Tibial nerve (tissue), 4 donors: ENCODE results near the gene TMEM231. TPM values are rescaled to one million over a fixed set of nuclear protein-coding genes. Genes with fewer than 3 reads are reported as not detected.
"Not testable (repeated sequence)": the region's sequence is repeated elsewhere in the genome, so short reads cannot be mapped to it uniquely, and the experiment has no call there.

Experiments used
- DNase-seq, 2 donors: peaks; one replicate each; pipeline ENCODE4 v3.0.0-alpha.2; 2019; ENCODE audit warnings: low spot score in 2 of 2
- H3K27ac ChIP-seq, 4 donors: fragments of 200-600 bp; sonication (generic) in 3 of 4; one replicate each; pipeline ENCODE4 v1.5.1; 2017 to 2019; ENCODE audit warnings: mild to moderate bottlenecking in 1 of 4
- H3K27me3 ChIP-seq, 2 donors: fragments of 200-600 bp; sonication (generic) in 1 of 2; one replicate each; pipeline versions ENCODE4 v1.5.1 to v1.6.0; 2017 to 2019
- H3K36me3 ChIP-seq, 3 donors: fragments of 200-600 bp; sonication (generic); one replicate each; pipeline ENCODE4 v1.5.1; 2018 to 2019
- H3K4me1 ChIP-seq, 4 donors: fragments of 200-600 bp; sonication (generic) in 3 of 4; one replicate each; pipeline ENCODE4 v1.5.1; 2017 to 2019
- H3K4me3 ChIP-seq, 4 donors: fragments of 200-600 bp; sonication (generic) in 3 of 4; one replicate each; pipeline ENCODE4 v1.5.1; 2017 to 2019; ENCODE audit warnings: mild to moderate bottlenecking in 1 of 4, moderate library complexity in 1 of 4
- H3K9me3 ChIP-seq, 4 donors: fragments of 200-600 bp; sonication (generic) in 3 of 4; one replicate each; pipeline ENCODE4 v1.5.1; 2017 to 2019
- EP300 ChIP-seq, 2 donors: sonication (generic); formaldehyde crosslinking; IDR thresholded peaks; one replicate each; pipeline ENCODE4 v1.6.1; 2017; ENCODE audit warnings: antibody characterized with exemption in 2 of 2, mild to moderate bottlenecking in 1 of 2
- POLR2A ChIP-seq, 2 donors: fragments of 450-650 bp; IDR thresholded peaks; one replicate each; pipeline ENCODE4 v1.6.1; 2017; ENCODE audit warnings: antibody characterized with exemption in 2 of 2, mild to moderate bottlenecking in 2 of 2, moderate library complexity in 2 of 2
- WGBS, 2 donors: methylation state at CpG; one replicate each; pipeline ENCODE4 v1.1.5; 2018; 5-methylcytosine and 5-hydroxymethylcytosine counted together
- total RNA-seq, 4 donors: library from RNA; depleted of rRNA; stranded (reverse); fragments of >200 nt; gene quantifications; one replicate each; pipeline ENCODE4 v1.1.0, GENCODE V29; 2016
- TF ChIP-seq, protein P1 (sequence below), 5 experiments: fragments of 200-600 bp in 3 of 5; fragments of 450-650 bp in 2 of 5; sonication (generic) in 3 of 5; IDR thresholded peaks; one replicate each; pipeline ENCODE4 v1.5.1; 2016 to 2019; ENCODE audit warnings: antibody characterized with exemption in 5 of 5, mild to moderate bottlenecking in 3 of 5, moderate library complexity in 2 of 5

TMEM231 gene
- total RNA-seq, 4 donors from 2014 or later = 10.3 to 14.5 (median 12.1) TPM

- no peaks in the 10 kb centered on the region for H3K4me1 ChIP-seq
- no peaks in the 10 kb centered on the region for H3K9me3 ChIP-seq
- H3K36me3 ChIP-seq = peaks cover 0 to 29% (median 0%) of the 10 kb centered on the region in 3 donors
- H3K27me3 ChIP-seq = no peaks in the 10 kb centered on the region
- H3K27ac ChIP-seq = no peak overlapping the region
- WGBS, 2 donors = 95% methylated on average over 80 to 81 of the region's 81 CpGs
- no peak overlapping the region for H3K4me3 ChIP-seq
- no peak for DNase-seq
- TF ChIP-seq POLR2A (IDR thresholded peaks at IDR 0.05) = no peak
- TF ChIP-seq, protein P1, sequence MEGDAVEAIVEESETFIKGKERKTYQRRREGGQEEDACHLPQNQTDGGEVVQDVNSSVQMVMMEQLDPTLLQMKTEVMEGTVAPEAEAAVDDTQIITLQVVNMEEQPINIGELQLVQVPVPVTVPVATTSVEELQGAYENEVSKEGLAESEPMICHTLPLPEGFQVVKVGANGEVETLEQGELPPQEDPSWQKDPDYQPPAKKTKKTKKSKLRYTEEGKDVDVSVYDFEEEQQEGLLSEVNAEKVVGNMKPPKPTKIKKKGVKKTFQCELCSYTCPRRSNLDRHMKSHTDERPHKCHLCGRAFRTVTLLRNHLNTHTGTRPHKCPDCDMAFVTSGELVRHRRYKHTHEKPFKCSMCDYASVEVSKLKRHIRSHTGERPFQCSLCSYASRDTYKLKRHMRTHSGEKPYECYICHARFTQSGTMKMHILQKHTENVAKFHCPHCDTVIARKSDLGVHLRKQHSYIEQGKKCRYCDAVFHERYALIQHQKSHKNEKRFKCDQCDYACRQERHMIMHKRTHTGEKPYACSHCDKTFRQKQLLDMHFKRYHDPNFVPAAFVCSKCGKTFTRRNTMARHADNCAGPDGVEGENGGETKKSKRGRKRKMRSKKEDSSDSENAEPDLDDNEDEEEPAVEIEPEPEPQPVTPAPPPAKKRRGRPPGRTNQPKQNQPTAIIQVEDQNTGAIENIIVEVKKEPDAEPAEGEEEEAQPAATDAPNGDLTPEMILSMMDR (IDR thresholded peaks at IDR 0.05) = no peak
- no peak for TF ChIP-seq EP300 (IDR thresholded peaks at IDR 0.05)
These were observed 26.8 kb downstream of the TMEM231 start for GRCh38 chr16:75529056-75529905.

DNA sequence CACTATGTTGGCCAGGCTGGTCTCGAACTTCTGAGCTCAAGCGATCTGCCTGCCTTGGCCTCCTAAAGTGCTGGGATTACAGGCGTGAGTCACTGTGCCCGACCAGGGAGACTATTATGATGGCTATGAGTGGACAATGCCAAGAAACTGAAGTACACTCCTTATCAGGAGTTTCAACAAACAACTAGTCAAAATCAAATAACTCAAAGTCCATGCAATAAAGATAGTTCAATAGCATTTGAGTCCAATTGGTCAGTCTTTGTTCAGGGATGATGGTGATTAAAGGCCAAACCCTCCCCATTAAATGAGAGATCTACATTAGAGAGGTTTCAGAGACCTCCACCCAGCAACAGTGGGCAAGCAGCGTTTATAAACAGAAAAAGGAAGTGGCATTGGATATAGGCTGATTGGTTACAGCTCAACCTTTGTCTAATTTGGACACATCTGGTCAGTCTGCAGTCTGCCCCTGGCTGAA lies 28.2 kb downstream of the TMEM231 start:
- H3K4me1 ChIP-seq = no peaks in the 10 kb centered on the region
- peaks cover 0 to 24% (median 0%) of the 10 kb centered on the region in 3 donors for H3K36me3 ChIP-seq
- H3K4me3 ChIP-seq = no peak overlapping the region
- no peak overlapping the region for H3K27ac ChIP-seq
- whole genome bisulfite sequencing, 2 donors = 78 to 92% methylated on average over 5 of the region's 5 CpGs
- no peaks in the 10 kb centered on the region for H3K9me3 ChIP-seq
- H3K27me3 ChIP-seq = no peaks in the 10 kb centered on the region
- TF ChIP-seq POLR2A (IDR thresholded peaks at IDR 0.05) (no peak), EP300 (IDR thresholded peaks at IDR 0.05) (no peak)
- TF ChIP-seq, protein P1 (IDR thresholded peaks at IDR 0.05) = no peak
- DNase-seq = no peak

DNA sequence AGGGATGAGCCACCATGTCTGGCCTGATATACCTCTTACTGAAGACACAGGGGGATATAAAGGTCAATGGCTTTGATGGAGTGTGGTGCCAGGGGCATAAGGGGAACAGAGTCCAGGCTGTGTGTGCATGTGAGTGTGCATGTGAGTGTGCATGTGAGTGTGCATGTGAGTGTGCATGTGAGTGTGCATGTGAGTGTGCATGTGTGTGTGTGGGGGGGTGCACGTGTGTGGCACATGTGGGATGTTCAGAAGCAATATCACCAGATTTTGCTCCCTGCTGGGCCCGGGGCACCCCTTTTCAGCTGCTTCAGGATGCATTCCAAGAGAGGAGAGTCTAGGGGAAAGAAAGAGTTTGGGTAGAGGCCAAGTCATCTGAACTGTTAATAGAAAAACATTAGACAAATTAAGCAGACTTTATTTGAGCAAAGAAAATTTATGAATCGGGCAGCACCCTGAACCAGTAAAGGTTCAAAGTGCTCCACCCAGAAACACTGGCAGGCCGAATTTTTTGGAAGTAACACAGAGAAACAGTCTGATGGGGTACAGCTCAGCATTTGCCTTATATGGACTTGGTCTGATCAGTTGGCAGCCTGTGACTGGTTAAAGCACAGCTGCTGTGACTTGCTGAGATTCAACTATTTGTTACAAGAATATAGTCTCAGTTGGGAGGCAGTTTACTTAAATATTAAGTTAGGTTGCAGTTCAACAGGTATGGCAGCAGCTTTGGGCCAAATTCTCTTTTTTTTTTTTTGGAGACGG lies 29.8 kb downstream of the TMEM231 start:
- H3K4me3 ChIP-seq = no peak overlapping the region
- no peaks in the 10 kb centered on the region for H3K4me1 ChIP-seq
- no peak for DNase-seq
- no peaks in the 10 kb centered on the region for H3K9me3 ChIP-seq
- H3K27ac ChIP-seq = no peak overlapping the region
- TF ChIP-seq, protein P1 (IDR thresholded peaks at IDR 0.05) = no peak
- TF ChIP-seq EP300 (IDR thresholded peaks at IDR 0.05) (no peak), POLR2A (IDR thresholded peaks at IDR 0.05) (no peak)
- WGBS, 2 donors = 88 to 91% methylated on average over 5 of the region's 5 CpGs
- no peaks in the 10 kb centered on the region for H3K27me3 ChIP-seq
- H3K36me3 ChIP-seq = peaks cover 0 to 23% (median 0%) of the 10 kb centered on the region in 3 donors

DNA sequence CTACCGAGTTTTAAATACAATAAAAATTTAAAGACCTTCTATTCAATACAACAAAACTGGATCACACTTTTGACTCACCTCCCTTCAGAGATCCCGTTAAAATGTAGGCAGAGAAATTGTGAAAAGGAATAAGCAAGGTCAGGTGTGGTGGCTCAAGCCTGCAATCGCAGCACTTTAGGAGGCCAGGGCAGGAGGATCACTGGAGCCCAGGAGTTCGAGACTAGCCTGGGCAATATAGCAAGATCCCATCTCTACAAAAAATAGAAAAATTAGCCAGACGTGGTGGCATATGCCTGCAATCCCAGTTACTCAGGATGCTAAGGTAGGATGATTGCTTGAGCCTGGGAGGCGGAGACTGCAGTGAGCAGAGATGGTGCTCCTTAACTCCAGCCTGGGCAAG lies 36.9 kb downstream of the TMEM231 start:
- Histone ChIP-seq H3K9me3 (no peaks in the 10 kb centered on the region), H3K27ac (no peak overlapping the region), H3K27me3 (no peaks in the 10 kb centered on the region), H3K4me1 (peaks cover 0 to 11% (median 0%) of the 10 kb centered on the region in 4 donors), H3K36me3 (no peaks in the 10 kb centered on the region), H3K4me3 (no peak overlapping the region)
- 91 to 93% methylated on average over 6 of the region's 6 CpGs for WGBS, 2 donors
- DNase-seq = no peak
- TF ChIP-seq EP300 (IDR thresholded peaks at IDR 0.05) = no peak
- no peak for TF ChIP-seq POLR2A (IDR thresholded peaks at IDR 0.05)
- TF ChIP-seq, protein P1 (IDR thresholded peaks at IDR 0.05) = no peak

DNA sequence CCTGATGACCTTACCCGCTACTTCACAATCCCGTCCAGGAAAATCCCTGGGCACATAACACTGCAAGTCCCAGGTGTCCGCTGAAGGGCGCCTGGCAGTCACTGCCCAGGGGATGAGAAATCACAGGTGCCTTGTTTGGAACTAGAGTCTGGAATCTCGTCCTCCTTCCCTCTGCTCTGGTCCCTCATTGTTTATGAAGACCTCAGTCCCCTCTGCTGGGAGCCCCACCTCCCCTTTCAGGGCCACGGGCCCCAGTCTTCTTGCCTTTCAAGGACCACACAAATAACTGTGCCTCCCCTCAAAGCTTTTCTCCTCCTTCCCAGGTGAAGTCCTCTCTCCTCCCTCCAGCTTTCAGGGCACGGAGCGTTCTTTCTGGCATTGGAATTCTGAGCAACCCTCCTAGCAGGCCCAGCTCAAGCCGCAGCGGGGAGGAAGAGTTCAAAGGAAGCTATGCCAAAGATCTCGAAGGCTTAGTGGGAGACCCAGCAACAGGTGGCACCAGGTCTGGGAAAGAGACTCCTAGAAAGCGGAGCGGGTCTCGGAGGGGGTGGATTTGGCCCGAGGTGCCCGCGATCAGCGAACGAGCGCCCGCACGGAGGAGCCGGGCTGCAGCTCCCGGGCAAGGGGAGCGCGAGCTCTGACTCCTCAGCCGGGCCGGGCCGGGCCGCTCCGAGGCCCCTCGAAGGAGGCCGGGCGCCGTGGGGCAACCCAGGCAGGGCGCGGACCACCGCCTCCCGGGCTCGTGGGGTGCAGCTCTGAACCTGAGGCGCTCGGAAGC lies 39.7 kb downstream of the TMEM231 start:
- 14 to 17% methylated on average over 23 to 30 of the region's 42 CpGs for WGBS, 2 donors

More for the DNA sequence above, 39.7 kb downstream of the TMEM231 start:
- H3K9me3 ChIP-seq, H3K36me3 ChIP-seq, H3K27me3 ChIP-seq, DNase-seq: not testable (repeated sequence)
- H3K4me1 ChIP-seq = peaks cover 0 to 11% (median 0%) of the 10 kb centered on the region in 4 donors
- H3K4me3 ChIP-seq = peak overlapping the region; percentile 87 to 97 (median 92)
- peak overlapping the region; percentile 95 to 99 (median 96) for H3K27ac ChIP-seq
